Loucy (cell line): ENCODE results near the gene PAK4.
A peak's percentile ranks its signal among the peaks of the same experiment; 100 is the strongest.

ENCODE experiments used
- H2AFZ ChIP-seq: fragments of 200-600 bp; sonication (generic); 2 replicates; pipeline ENCODE4 v1.6.0; 2016; ENCODE audit warnings: antibody characterized with exemption, mild to moderate bottlenecking, low read length, moderate library complexity
- H3F3A ChIP-seq: fragments of 200-600 bp; 2 replicates; pipeline ENCODE4 v1.6.0; 2016; ENCODE audit warnings: antibody characterized with exemption, low read depth, mild to moderate bottlenecking
- H3K27me3 ChIP-seq: fragments of 200-600 bp; sonication (generic); 2 replicates; pipeline ENCODE4 v1.6.1; 2014; ENCODE audit warnings: low read length, mild to moderate bottlenecking; ENCODE audit not compliant: insufficient read depth, poor library complexity, severe bottlenecking
- H3K36me3 ChIP-seq: fragments of 200-600 bp; sonication (generic); 2 replicates; pipeline ENCODE4 v1.6.1; 2016; ENCODE audit warnings: low read length; ENCODE audit not compliant: insufficient read depth
- H3K4me1 ChIP-seq: fragments of 200-600 bp; sonication (generic); 2 replicates; pipeline ENCODE4 v1.5.1; 2014; ENCODE audit warnings: low read length, mild to moderate bottlenecking; ENCODE audit not compliant: insufficient read depth, poor library complexity, severe bottlenecking
- H3K4me2 ChIP-seq: fragments of 200-600 bp; sonication (generic); 2 replicates; pipeline ENCODE4 v1.6.0; 2014; ENCODE audit warnings: antibody characterized with exemption, low read length, low read depth, mild to moderate bottlenecking; ENCODE audit not compliant: poor library complexity, severe bottlenecking
- H3K4me3 ChIP-seq: fragments of 200-600 bp; sonication (generic); 2 replicates; pipeline ENCODE4 v1.5.1; 2014; ENCODE audit warnings: low read length, mild to moderate bottlenecking, mixed read lengths; ENCODE audit not compliant: poor library complexity, severe bottlenecking
- H3K79me2 ChIP-seq: fragments of 200-600 bp; sonication (generic); 2 replicates; pipeline ENCODE4 v1.6.1; 2014; ENCODE audit warnings: low read length; ENCODE audit not compliant: insufficient read depth
- H3K9ac ChIP-seq: fragments of 200-600 bp; sonication (generic); 2 replicates; pipeline ENCODE4 v1.6.0; 2014; ENCODE audit warnings: mild to moderate bottlenecking, low read depth, low read length, moderate library complexity; ENCODE audit not compliant: poor library complexity, severe bottlenecking
- H3K9me2 ChIP-seq: fragments of 200-600 bp; sonication (generic); replicated peaks from 2 replicates; pipeline ENCODE4 v1.6.1; 2016; ENCODE audit warnings: low read depth, low read length, mixed read lengths
- H3K9me3 ChIP-seq: fragments of 200-600 bp; sonication (generic); 2 replicates; pipeline ENCODE4 v1.6.1; 2014; ENCODE audit warnings: mild to moderate bottlenecking, antibody characterized with exemption, low read length, low read depth; ENCODE audit not compliant: insufficient read depth
- H4K20me1 ChIP-seq: fragments of 200-600 bp; sonication (generic); 2 replicates; pipeline ENCODE4 v1.6.0; 2014; ENCODE audit warnings: antibody characterized with exemption, low read length, mild to moderate bottlenecking; ENCODE audit not compliant: insufficient read depth, poor library complexity, severe bottlenecking
- CTCF ChIP-seq: fragments of 200-600 bp; sonication (generic); conservative IDR thresholded peaks from 2 replicates; pipeline ENCODE4 v1.5.1; 2014; ENCODE audit warnings: mild to moderate bottlenecking, antibody characterized with exemption, low read length
- EZH2phosphoT487 ChIP-seq: fragments of 200-600 bp; IDR thresholded peaks from 2 replicates; pipeline ENCODE4 v1.6.1; 2018; ENCODE audit warnings: antibody characterized with exemption, mild to moderate bottlenecking, moderate library complexity, borderline replicate concordance

The PAK4 gene

GRCh38 chr19:39144290-39145071 is 18.9 kb downstream of the PAK4 start:
- H3K79me2 ChIP-seq = peaks cover 80% of the 10 kb centered on the region
- no peak overlapping the region for H3K9ac ChIP-seq
- H3K4me3 ChIP-seq = no peak overlapping the region
- no peak overlapping the region for H2AFZ ChIP-seq
- peaks cover 20% of the 10 kb centered on the region for H4K20me1 ChIP-seq
- no peaks in the 10 kb centered on the region for H3F3A ChIP-seq
- TF ChIP-seq CTCF = no peak
- TF ChIP-seq EZH2phosphoT487 = no peak
- H3K9me2 ChIP-seq = no peaks in the 10 kb centered on the region
- H3K4me1 ChIP-seq = peaks cover 22% of the 10 kb centered on the region
- H3K36me3 ChIP-seq = peaks cover 8% of the 10 kb centered on the region; the same call in 1 of the 2 replicates
- no peaks in the 10 kb centered on the region for H3K27me3 ChIP-seq
- no peaks in the 10 kb centered on the region for H3K9me3 ChIP-seq
- H3K4me2 ChIP-seq = peak overlapping the region; percentile 19

- Histone ChIP-seq H3K27me3 (no peaks in the 10 kb centered on the region), H3K79me2 (peaks cover 77% of the 10 kb centered on the region), H3K36me3 (peaks cover 8% of the 10 kb centered on the region; the same call in 1 of the 2 replicates), H4K20me1 (peaks cover 18% of the 10 kb centered on the region), H3K9me2 (no peaks in the 10 kb centered on the region), H3K4me2 (no peak overlapping the region), H3K4me3 (no peak overlapping the region), H3K9me3 (no peaks in the 10 kb centered on the region), H3K4me1 (peaks cover 22% of the 10 kb centered on the region), H3K9ac (no peak overlapping the region), H3F3A (no peaks in the 10 kb centered on the region), H2AFZ (no peak overlapping the region)
- TF ChIP-seq EZH2phosphoT487 (no peak), CTCF (no peak)
These were observed 19.8 kb downstream of the PAK4 start for GRCh38 chr19:39145180-39145953.

GRCh38 chr19:39146091-39146490 is 20.5 kb downstream of the PAK4 start:
- Histone ChIP-seq H2AFZ (no peak overlapping the region), H3K4me2 (no peak overlapping the region), H3K9me3 (no peaks in the 10 kb centered on the region), H3K79me2 (peaks cover 77% of the 10 kb centered on the region), H3K4me1 (peaks cover 22% of the 10 kb centered on the region), H3K9ac (no peak overlapping the region), H3K36me3 (peaks cover 8% of the 10 kb centered on the region; the same call in 1 of the 2 replicates), H3F3A (no peaks in the 10 kb centered on the region), H3K9me2 (no peaks in the 10 kb centered on the region), H4K20me1 (peaks cover 15% of the 10 kb centered on the region), H3K27me3 (no peaks in the 10 kb centered on the region), H3K4me3 (no peak overlapping the region)
- TF ChIP-seq EZH2phosphoT487 (no peak), CTCF (no peak)
